GM19468 (cell line): ENCODE data around the gene HADHA.
A peak's percentile ranks its signal among the peaks of the same experiment; 100 is the strongest.

Experiments used
- ATAC-seq: cut with Tn5 transposase; IDR thresholded peaks from one replicate; pipeline ENCODE4 v1.9.1; 2021; ENCODE audit warnings: mild to moderate bottlenecking, moderate library complexity, moderate number of reproducible peaks; ENCODE audit not compliant: unreplicated experiment; ENCODE audit errors: extremely low read depth

Gene HADHA

GRCh38 chr2:26195040-26195984 is 49.1 kb downstream of the HADHA start:
- no peak for ATAC-seq

DNA sequence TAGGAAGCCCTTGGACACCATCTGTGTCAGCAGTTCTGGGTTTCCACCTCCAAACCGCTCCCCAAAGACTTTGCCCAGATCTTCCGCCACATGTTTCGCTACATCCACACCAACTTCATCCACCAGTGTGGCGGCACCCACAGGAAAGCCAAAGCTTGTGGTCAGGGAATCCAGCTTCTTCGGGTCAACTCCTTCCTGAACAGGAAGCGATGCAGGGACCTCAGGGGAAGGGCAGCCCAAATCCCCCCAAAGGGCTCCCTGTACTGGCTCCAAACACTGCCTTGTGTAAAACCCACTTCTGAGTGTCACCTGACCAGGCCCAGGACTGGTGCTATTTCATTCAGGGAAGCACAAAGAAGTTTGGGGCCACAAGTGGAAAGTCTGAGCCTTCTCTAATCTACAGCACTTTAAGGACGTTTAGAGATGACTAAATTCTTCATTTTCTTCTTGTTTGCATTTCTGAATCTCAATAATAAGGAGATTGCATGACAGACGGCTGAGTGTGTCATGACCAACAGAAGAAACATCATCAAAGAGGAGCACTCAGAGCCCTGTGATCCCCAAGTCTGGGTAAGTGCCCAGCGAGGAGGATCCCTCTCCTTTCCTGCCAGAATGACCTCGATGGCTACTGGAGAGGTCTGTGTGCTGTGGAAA is 50.7 kb downstream of the HADHA start:
- ATAC-seq, result no peak

DNA sequence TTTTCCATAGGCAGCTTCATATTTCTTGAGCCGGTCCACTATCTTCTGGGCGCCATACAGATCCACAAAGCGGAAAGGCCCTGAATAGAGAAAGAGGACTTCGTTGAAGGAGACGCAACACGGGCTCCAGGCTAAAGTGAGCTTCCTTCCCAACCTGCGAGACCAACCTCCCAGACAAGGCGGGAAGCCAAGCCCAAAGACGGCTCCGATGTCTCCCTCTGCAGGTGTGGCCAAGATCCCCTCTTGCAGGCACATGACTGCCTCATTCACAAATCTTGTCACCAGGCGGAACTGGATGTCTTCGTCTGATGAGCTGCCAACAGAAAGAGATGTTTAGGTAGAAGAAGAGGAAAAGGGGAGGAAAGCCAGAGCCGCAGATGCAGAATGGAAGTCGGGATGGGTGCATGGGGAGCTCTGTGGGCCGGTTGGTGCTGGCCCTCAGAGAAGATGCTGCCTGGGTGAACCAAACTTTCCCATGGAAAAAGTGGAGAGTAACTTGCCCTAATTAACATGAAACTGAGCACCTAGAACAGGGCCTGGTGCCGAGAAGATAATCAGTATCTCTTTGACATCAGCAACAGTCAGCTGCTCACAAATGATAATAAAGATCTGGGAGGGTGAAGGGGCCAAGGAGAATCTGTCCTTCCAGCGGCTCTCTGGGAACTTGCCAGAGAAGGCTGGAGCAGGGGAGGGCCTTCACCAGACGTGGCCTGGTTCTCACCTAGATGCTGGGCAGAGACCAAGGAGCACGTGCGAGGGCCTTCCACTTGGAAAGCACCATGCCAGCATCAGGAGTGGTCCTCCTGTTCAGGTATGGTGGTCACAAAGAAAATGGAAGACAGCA is 52.9 kb downstream of the HADHA start:
- no peak for ATAC-seq

GRCh38 chr2:26190369-26190768 is 54.1 kb downstream of the HADHA start:
- no peak for ATAC-seq

- ATAC-seq, result no peak
Measured at GRCh38 chr2:26189751-26190150, 54.7 kb downstream of the HADHA start.

- no peak for ATAC-seq
Measured at GRCh38 chr2:26189123-26189522, 55.3 kb downstream of the HADHA start.

DNA sequence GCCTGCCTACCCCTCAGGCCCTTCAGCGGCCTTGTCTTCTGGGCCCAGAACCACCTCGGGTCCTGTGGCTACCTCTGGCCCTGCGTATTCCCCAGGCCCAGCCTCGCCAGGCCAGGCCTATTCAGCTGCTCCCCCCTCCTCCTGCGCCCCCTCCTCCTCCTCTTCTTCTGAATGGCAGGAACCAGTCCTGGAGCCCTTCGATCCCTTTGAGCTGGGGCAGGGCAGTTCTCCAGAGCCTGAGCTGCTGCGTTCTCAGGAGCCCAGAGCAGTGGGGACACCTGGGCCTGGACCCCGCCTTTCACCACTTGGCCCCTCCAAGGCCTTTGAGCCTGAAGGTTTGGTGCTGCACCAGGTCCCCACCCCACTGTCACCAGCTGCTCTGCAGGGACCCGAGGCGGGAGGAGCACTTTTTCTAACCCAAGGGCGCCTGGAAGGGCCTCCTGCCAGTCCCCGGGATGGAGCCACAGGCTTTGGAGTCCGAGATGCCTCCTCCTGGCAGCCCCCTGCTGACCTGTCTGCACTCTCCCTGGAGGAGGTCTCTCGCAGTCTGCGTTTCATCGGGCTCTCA is 56.8 kb downstream of the HADHA start:
- no peak for ATAC-seq

DNA sequence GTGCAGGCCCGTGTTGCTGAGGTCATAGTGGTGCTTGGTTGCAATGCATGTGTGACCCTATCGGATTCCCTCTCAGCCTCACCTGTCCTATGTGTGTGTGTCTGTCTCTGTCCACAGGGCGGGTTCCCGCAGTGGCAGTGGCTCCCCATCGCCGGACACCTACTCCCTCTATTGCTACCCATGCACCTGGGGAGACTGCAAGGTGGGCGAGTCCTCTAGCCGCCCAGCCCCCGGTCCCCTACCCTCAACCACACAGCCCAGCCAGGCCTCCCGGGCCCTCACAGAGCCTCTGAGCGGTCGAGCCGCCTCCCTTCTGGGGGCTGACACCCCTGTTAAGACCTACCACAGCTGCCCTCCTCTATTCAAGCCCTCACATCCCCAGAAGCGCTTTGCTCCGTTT is 57.3 kb downstream of the HADHA start:
- no peak for ATAC-seq

GRCh38 chr2:26185954-26186770 is 58.3 kb downstream of the HADHA start:
- no peak for ATAC-seq

DNA sequence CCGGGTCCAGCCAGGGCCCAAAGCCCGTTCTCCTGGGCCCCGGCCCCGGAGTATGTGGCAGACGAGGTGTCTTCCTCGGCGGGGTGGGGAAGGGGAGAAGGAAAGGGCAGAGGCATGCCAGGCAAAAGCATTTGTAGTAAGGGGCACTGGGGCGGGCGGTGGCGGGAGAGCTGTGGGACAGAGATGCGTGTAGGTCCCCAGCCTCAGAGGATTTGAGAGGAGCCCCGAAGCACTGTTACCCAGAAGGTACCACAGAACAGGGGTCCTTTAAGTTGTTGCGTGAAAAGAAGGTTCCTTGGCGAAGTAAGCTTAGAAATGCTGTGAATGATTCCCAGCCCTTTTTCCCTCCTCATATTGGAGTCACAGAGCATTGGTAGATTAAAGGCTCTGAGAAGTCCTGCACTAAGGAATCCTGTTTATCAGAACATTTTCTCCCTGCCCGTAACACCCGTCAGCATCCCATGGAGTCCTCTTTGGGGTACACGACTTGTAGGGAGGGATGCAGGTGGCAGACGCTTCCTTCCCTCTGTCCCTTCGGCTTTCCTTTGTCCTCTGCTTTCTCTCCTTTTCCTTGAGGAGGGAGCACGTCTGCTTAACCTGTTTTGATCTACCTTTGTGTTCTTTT is 59.0 kb downstream of the HADHA start:
- no peak for ATAC-seq

DNA sequence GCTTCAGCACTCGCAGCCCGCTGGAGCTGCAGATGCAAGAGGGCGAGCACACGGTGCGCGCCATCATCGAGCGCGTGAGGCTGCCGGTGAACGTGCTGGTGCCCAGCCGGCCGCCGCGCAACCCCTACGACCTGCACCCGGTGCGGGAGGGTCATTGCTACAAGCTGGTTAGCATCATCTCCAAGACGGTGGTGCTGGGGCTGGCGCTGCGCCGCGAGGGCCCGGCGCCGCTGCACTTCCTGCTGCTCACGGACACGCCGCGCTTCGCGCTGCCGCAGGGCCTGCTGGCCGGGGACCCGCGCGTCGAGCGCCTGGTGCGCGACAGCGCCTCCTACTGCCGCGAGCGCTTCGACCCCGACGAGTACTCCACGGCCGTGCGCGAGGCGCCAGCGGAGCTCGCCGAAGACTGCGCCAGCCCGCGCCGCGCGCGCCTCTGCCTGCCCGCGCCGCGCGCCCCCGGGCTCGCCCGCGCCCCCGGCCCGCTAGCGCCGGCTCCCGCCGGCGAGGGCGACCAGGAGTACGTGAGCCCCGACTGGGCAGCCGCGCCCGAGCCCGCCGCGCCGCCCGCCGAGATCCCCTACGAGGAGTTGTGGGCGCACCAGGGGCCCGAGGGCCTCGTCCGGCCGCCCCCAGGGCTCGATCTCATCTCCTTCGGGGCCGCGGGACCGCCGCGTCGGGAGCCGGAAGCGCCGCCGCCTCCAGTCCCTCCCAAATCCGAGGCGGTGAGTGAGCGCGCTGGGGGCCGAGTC is 59.7 kb downstream of the HADHA start:
- peak; percentile 85 for ATAC-seq

- ATAC-seq, result no peak
Measured at GRCh38 chr2:26184121-26184520, 60.3 kb downstream of the HADHA start.

DNA sequence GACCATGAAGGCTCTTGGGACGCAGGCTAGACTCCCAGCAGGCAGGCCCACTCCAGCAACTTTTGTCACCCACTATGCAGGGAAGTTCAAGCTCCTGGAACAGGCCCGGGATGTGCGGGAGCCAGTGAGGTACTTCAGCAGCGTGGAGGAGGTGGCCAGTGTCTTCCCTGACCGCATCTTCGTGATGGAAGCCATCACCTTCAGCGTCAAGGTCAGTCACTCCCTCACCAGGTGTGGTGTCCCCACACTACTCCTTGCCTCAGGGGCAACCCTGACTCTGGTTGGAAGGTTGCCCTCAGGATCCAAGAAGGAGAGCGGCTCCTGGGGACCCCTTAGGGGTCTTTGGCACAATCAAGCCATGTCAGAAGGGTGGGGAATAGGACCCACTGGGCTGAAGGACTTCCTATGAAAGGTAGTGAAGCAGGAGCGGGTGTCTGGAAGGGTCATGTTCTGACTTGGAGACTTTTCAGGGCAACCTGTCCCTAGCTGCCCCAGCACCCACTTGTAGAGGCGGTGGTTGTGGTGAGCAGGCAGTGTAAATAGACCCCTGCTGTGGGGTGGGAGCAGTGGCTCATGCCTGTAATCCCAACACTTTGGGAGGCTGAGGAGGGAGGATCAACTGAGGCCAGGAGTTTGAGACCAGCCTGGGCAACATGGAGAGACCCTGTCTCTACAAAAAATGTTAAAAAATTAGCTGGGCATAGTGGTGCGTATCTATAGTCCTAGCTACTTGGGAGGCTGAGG is 61.4 kb downstream of the HADHA start:
- no peak for ATAC-seq

DNA sequence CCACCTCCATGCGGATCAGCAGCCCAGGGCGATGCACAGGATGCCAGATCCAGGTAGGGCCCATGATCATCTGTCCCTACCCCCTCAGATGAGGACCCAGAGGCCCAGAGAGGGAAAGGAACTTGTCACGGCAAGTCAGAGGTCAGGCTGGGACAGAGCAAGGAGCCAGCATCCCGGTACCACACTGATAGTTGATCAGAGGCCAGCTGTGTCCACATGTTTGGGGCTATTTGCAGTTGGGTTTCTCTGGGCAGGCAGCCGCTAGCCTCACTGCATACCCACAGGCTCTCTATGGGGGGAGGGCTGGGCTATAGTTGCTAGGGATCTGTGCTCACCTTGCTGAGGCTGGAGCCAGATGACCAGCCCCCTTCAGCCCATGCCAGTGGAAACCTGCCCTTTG is 62.0 kb downstream of the HADHA start:
- ATAC-seq, result no peak

- ATAC-seq, result no peak
Measured at GRCh38 chr2:26179446-26179913, 65.0 kb downstream of the HADHA start.

DNA sequence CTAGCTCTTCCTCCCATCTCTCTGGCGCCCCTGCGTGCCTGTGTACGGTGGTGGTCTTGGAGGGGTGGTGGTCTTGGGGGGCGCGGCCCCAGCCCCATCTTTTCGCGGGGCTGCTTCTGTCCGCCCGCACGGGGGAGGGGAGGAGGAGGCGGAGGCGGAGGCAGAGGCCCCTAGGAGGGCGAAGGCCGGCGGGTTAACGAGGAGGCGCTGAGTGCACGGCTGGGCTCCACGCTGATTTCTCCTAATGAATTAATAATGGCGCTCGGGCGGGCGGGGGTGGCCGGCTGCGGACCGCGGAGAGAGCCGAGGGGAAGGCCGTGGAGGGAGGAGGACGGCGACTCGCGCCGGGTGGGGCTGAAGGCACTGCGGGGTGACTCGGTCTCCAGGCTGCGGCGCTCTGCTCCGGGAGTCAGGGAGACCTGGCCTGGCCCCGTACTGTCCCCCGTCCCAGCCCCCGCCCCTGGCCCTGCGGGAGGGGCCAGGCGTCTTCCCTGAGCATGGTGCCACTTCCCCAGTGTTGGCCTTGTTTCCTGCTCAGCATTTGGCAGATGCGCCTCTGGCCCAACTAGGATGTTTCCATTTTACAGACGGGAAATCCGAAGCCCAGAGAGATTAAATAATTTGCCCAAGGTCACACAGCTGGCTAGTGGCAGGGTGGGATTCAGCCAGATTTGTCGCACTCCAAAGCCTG is 65.5 kb downstream of the HADHA start:
- ATAC-seq, result no peak

GRCh38 chr2:26178246-26178645 is 66.2 kb downstream of the HADHA start:
- ATAC-seq, result no peak
